HUDEP-2 (cell line): ENCODE data around the gene NSMCE4A.
"Not testable (repeated sequence)": the region's sequence is repeated elsewhere in the genome, so short reads cannot be mapped to it uniquely, and the experiment has no call there.

ENCODE experiments used
- DNase-seq, 76 experiments: peaks; one replicate each; lab custom pipeline; 2025; ENCODE audit not compliant: unreplicated experiment in 76 of 76; lab: John Stamatoyannopoulos, UW

Gene NSMCE4A

DNA sequence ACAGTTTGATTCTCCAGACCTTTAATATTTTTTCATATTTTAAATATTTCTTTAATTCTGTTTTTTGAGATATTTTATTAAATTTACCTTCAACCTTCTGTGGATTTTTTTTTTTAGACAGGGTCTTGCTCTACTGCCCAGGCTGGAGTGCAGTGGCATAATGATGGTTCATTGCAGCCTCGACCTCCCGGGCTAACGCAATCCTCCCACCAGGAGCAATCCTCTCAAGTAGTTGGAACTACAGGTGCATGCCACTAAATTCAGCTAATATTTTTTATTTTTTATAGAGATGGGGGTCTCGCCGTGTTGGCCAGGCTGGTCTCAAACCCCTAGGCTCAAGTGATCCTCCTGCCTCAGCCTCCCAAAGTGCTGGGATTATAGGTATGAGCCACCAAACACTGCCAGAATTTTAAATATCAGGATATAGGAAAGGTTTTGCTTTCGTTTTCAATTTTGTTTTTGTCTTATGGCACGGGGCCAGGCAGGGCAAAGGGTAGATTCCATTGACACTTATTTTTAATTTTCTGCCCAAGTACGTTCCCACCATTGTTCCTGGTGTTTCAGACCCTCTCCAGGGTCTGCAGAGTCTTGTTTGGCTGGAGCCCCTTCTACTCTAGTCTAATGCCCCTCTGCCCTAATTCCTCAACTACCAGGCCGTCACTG lies 15.1 kb upstream of the NSMCE4A start:
- DNase-seq = no peak

DNA sequence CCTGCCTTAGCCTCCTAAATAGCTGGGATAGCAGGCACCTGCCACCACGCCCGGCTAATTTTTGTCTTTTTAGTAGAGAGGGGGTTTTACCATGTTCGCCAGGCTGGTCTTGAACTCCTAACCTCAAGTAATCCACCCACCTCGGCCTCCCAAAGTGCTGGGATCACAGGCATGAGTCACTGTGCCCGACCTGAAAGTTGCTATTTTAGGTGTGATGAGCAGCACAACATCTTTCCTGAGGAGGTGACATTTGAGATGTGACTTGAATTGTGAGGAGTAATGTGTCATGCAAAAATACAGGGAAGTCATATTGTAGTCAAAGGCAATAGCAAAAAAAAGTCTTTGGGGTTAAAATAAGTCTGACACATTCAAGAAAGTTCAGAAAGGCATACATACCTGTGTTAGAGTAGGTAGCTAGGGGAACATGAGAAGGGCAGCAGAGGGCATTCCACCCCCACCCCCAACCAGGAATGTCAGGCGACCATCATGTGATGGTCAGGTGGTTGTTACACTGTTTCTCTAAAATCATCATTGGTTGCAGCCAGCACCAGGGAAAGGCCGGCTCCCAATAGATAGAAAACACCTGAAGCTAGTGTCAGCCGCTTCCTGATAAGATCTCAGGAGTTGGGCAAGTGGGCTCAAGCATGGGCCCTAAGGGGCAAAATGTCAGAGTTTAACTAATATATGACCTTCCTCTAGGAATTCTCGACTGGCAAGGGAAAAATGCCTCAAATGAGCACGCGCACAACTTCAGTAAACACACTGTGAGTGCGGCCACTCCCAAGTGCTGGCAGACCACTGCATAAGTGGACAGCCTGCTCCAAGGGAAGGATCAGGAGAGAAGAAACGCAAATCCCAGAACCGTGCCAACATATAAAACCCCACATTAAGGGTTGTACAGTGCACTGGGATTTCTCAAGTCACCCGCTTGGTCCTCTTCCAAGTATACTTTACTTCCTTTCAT lies 13.6 kb upstream of the NSMCE4A start, which contains the start of gene TACC2:
Gene TACC2 (plus strand): TSS at position 803 of the 964 bp plus-strand sequence. CDS start 32,819 bp downstream, outside the sequence.
- no peak for DNase-seq

DNA sequence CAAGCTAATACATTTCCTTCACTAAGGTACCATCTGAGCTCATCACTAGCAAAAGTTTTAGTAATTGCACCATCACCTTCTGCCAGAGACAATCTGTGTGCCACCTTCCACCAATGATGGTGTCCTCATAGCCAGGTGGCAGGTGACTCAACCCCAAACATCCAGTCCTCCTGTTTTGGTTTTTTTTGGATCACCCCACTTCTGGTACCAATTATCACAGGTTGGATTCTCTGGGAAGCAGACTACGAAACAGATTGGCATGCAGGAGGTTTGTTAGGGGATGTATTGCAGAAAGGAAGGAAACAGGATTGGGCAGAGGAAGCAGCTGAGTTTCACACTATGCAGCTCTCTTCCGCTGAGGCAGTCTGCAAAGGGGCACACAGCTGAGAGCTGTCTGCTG lies 9.4 kb upstream of the NSMCE4A start:
- no peak for DNase-seq

DNA sequence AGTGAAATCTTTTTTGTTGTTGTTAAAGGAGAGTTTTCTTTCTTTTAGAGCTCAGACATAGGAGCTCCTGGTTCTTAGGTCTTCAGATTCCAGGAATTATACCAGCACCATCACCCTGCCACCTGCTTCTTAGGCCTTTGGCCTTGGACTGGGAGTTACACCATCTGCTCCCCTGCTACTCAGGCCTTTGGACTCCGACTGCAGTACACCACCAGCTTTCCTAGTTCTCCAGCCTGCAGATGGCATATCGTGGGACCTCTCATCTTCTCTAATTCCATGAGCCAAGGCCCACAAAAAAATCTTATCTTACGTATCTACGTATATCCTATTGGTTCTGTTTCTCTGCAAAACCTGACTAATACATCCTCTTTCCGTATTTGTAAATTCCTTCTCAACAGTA lies 8.8 kb upstream of the NSMCE4A start:
- no peak for DNase-seq

DNA sequence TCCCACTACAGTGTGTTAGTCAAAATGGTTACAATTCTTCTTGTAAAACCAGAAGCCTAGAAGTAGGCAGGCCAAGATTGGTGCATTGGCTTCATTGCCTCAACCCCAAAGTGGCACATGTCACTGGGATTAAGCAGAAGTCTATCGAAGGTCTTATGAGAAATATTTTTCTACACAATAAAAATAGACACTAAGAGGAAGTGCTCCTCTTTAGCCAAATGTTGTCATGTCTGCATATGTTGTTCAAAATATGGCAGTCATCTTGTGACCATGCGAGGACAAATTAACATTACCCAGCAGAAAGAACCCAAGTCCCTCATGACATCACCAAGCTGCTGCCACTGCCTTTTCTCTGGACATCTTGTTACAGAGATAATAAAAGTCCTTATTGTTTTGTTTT lies 6.3 kb upstream of the NSMCE4A start:
- no peak for DNase-seq

DNA sequence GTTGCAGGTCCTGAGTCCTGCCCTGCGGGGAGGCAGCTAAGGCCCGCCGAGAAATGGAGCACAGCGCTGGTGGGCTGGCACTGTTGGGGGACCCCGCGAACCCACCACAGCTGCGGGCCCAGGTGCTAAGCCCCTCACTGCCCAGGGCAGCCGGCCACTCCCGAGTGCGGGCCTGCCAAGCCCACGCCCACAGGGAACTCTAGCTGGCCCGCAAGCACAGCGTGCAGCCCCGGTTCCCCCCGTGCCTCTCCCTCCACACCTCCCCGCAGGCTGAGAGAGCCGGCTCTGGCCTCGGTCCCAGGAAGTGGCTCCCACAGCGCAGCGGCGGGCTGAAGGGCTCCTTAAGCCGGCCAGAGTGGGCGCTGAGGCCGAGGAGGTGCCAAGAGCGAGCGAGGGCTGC lies 3.5 kb upstream of the NSMCE4A start:
- DNase-seq = no peak

DNA sequence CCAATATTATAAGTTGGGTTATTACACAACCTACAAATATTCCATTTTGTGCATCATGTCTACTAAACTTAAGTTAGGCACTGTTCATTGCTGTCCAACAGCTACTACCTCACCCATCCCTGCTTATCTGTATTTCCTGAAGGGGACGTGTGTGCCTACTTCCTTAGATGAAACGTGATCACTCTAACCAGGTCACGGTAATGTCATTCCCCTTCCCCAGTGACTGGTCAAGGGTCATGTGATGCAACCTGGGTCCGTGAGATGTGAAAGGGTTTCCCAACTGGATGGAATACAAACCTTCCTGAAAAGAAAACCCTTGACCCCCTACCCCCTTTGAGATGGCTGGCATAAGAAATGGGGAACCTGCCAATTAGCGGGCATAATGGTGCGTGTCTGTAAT lies 1.6 kb upstream of the NSMCE4A start:
- DNase-seq = no peak

DNA sequence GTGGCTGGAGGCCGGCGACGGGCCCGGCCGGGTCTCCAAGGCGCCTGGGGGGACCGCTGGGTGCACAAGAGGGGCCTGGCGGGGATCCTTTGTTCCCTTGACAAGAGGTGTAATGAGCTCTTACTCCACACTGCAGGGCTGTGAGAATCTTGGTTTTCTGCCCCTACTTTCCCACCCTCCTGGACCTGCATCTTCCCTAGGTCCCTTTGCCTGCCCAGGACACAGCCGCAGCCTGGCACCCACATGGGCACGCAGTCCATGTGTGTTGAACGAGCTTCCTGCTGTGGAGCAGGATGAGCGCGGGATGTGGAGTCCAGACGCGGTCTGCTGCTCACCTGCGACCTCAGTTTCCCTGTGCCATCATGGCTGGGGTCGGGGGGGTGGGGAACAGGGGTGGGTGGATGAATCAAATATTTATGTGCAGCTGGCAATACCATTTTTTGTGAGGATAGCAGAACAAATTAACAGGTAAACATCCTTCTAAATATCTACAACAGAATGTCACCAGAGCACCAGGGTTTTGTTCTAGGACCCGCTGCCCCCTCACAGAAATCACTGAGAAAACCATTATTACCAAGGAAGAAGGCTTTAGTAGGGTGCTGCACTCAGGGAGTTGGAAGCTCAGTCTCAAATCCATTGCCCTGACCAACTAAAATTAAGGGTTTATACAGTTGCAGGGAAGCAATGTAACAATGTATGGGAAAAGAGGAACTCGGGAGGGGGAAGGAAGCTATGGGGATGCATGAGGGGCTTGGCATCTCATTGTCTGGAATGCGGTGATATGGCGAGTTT lies 474 bp upstream of the NSMCE4A start:
- peak in 3 of 76 experiments; percentile 22 to 39 (median 25) for DNase-seq

DNA sequence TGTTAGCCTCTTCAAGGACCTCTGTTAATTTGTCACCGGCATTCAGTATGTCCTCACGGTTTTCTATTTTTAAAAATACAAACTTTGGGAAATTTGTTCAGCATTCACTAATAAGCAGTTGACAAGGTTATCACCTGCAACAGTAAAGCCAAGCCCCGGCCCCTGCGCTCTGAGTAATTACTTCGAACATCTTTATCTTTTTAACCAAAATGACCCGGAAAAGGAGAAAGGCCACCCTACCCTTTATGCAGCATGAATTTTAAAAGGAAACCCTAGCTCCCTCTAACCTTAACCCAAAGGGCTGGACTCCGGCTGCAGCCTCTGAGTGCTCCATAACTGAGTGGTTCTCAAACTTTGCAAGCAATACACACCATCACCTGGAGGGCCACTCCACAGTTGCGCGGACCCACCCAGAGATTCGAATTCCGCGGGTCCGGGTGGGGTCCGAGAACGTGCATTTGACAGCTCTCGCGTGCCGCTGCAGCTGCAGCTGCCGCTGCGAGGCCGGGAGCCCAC lies 940 bp downstream of the NSMCE4A start:
- DNase-seq = peak in 2 of 76 experiments; percentile 31 to 50

DNA sequence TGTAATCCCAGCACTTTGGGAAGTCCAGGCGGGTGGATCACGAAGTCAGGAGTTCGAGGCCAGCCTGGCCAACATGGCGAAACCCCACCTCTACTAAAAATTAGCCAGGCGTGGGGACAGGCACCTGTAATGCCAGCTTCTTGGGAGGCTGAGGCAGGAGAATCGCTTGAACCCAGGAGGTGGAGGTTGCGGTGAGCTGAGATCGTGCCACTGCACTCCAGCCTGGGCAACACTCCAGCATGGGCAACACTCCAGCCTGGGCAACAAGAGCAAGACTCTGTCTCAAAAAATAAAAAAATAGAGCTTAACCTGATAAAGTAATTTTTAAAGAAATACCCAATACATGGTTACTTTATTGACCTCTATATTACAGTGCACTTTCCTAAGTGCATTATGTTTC lies 5.9 kb downstream of the NSMCE4A start:
- not testable (repeated sequence) for DNase-seq

DNA sequence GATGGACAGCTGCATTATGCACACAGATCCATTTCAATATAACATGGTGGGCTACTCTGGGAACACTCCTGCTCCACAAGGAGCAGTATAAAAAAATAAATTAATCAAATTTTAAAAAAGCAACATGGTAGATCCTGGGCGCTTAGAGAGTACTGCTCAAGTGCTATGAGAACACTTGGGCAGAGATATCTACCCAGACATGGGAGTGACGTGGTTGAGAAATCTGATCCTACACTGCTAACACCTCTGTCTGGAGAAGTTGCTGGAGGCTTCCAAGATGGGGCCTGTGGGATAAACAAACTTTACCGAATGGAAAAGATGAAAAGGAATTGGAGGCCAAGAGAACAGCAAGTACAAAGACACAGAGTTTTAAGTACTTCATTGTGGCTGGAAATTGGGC lies 9.0 kb downstream of the NSMCE4A start:
- DNase-seq = no peak

DNA sequence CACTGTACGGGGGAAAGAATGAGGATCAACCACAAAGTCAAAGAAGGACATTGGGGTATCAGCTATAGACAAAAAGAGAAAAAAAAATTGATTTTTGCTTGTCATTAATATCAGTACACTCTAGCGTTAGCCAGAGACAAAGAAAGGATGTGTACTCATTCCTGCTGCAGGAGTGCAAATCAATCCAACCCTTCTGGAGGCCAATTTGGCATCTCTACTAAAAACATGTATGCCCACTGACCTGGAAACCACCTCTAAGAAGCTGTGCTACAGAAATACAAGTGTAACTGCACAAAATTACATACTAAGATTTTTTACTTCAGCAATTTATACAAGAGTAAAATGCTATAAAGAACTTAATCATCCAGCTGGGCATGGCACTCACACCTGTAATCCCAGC lies 13.6 kb downstream of the NSMCE4A start:
- no peak for DNase-seq

DNA sequence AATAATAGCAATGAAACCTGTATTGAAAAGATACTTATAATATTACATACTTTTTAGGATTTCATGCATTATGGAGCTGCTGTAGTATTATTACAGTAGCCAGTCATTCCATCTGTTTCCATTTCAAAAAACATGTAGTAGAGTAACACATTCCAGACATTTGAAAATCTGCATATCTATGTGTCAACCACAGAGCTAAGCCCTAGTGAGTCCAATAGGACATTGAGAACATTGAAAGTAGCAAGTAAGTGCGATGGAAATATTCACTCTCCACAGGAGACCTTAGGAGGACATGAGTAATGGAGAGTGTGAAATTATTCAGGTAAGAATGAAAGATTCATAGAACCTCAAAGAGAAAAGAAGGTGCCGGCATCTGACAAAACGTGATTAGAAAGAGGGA lies 15.3 kb downstream of the NSMCE4A start:
- DNase-seq = no peak

DNA sequence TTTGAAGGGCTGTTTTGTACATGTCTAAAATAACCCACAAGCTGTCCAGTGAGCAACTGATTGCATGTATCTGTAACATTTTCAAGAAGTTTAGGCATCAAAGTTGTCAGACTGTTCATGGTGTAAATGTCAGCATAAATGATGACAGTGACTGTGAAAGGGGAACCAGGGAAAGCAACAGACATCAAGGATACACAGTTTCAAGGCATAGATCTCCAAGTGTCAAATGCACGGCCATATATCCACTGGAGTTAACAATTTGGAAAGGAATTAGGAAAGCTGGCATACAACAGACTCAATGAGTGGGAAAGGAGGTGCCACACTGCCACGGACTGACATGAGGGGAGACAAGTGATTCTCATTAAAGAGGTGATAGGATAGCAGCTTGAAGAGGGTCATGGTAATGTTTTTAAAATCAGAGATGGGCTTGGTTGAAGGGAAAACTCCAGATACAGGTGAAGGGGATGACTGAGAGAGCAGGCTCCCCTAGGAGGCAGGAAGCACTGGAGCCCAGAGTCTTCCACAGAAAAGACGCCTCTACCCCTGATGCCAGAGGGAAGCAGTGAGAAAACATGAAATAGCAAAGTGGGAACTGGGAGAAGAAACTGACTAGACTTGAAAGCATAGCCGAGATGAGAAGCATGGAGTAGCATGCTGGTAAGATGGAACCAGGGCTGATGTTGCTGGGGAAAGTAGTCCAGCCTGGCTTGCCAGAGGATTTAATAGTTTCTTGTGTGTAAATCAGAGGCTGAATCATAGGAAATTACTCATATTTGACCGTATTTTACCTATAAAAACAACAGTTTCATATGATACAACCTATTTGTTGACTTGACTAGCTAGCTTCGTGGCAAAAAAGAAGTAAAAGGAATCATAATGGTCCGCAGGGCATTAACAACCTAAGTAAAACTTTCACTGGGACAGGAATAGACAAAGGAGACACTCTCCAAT lies 18.6 kb downstream of the NSMCE4A start:
- DNase-seq = no peak

DNA sequence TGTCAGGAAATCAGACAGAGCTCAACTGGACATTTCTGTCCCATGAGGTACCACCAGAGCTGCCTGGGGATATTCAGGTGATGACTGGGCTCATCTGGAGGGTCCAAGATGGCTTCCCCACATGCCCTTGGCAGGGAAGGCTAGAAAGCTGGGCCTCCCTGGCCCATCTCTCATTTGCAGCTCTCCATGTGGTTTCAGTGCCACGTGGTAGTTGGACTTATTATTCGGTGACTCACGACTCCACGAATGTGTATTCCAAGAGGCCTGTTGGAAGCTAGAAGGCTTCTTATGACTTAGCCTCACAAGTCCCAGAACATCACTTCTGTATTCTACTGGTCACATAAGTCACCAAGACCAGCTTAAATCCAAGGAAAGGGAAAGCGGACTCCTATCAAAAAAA lies 22.8 kb downstream of the NSMCE4A start:
- no peak for DNase-seq

DNA sequence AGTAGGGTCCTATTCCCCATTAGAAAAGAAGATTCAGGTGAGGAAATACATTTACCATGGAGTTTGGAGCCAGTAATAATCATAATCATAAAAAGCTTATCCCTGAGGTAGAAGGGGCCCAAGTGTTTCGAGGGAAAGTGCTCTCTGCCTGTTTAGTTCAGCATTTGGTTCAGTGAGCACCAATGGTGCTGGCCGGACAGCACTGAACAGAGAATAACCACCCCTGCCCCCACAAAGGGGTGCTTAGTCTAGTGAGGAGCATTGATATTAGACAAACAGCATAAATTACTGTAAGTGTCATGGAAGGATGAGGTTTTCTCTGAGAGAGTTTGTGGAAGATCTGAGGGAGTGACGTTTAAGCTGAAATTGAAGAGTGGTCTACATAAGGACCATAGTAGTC lies 25.6 kb downstream of the NSMCE4A start:
- DNase-seq = no peak

DNA sequence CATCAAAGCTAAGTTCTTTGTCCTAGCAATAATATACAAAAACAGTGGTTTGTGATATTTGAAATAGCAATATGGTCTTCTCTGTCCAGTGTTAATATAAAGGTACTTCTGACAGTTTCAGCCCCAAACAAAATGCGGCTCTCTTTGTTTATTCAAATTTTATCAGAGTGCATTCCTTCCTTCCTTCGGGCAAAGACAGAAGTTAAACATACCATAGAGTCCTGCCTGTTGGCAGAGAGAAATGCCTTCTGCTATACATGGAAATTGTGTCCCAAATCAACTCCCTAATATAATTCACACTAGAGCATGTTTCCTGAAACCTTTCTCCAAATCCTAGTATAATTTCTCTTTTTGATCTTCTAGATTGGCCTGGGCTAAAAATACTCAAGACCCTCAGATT lies 26.0 kb downstream of the NSMCE4A start:
- no peak for DNase-seq

DNA sequence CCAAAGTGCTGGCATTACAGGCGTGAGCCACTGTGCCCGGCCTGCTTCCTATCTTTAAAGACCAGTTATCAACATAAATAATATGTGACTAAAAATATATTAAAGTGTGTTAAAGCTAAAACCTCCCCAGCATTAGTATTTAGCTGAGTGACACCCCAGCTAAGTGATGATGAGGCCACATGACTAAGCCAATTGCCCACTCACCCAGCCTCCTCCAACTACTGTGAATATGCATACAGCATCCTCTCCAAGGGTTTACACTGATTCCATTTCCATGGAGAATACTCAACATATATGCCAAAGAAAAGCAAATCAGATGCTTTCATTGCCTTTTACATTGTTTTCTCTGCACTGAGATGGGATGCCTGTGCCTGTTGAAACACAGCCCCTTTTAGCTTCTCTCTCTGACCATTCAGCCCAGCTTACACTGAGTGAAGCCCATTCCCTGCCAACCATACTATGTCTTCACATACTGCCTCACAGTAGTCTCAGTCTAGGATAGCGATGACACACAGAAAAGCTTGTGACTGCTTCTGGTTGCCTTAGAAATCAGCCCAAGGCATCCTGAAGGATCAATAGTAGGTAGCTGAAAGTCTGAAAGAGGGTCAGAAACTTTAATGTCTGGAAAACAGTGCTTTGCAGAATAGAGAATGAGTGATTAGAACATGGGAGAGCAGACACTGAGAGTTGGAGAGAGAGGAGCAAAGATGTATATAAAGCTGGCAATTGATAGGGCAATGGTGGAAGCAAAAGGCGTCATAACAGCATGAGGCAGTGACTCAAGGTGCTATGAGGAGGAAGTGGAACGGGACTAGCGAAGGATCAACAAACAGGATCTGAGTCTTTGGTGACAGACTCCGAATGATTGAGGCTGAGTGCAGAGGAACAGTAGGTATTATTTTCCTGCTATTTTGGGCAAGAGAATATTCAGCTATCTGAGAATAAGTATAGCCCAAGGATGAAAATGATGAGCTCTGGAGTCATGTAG lies 27.4 kb downstream of the NSMCE4A start:
- no peak for DNase-seq
